Stomach (tissue), 4 donors: ENCODE results near the gene TTLL11.

Experiments used
- EP300 ChIP-seq: sonication (generic); formaldehyde crosslinking; IDR thresholded peaks from one replicate; pipeline ENCODE4 v1.6.1; 2017; ENCODE audit warnings: antibody characterized with exemption
- POLR2A ChIP-seq, 4 donors: fragments of 450-650 bp; IDR thresholded peaks; one replicate each; pipeline ENCODE4 v1.6.1; 2016; ENCODE audit warnings: antibody characterized with exemption in 4 of 4, control low read depth in 2 of 4, mild to moderate bottlenecking in 1 of 4, moderate library complexity in 1 of 4
- POLR2AphosphoS5 ChIP-seq, 3 donors: sonication (generic); formaldehyde crosslinking; IDR thresholded peaks; one replicate each; pipeline ENCODE4 v1.6.1; 2016; ENCODE audit warnings: antibody characterized with exemption in 3 of 3
- TF ChIP-seq, protein P1 (sequence below), 7 experiments: fragments of 450-650 bp in 4 of 7; fragments of 200-600 bp in 3 of 7; sonication (generic) in 3 of 7; IDR thresholded peaks; one replicate each; pipeline ENCODE4 v1.5.1; 2016 to 2019; ENCODE audit warnings: antibody characterized with exemption in 7 of 7, control low read depth in 2 of 7, mild to moderate bottlenecking in 1 of 7

GRCh38 chr9:121900163-121900562, 192.9 kb downstream of the TTLL11 start:
- no peak for TF ChIP-seq POLR2A (IDR thresholded peaks at IDR 0.05)
- TF ChIP-seq, protein P1, sequence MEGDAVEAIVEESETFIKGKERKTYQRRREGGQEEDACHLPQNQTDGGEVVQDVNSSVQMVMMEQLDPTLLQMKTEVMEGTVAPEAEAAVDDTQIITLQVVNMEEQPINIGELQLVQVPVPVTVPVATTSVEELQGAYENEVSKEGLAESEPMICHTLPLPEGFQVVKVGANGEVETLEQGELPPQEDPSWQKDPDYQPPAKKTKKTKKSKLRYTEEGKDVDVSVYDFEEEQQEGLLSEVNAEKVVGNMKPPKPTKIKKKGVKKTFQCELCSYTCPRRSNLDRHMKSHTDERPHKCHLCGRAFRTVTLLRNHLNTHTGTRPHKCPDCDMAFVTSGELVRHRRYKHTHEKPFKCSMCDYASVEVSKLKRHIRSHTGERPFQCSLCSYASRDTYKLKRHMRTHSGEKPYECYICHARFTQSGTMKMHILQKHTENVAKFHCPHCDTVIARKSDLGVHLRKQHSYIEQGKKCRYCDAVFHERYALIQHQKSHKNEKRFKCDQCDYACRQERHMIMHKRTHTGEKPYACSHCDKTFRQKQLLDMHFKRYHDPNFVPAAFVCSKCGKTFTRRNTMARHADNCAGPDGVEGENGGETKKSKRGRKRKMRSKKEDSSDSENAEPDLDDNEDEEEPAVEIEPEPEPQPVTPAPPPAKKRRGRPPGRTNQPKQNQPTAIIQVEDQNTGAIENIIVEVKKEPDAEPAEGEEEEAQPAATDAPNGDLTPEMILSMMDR (IDR thresholded peaks at IDR 0.05): no peak
- no peak for TF ChIP-seq POLR2AphosphoS5 (IDR thresholded peaks at IDR 0.05)
- TF ChIP-seq EP300: no peak
